CD4-positive, alpha-beta T cell treated with Interleukin-17A for 4 hours (primary cell): ENCODE data around the gene DNM1L.

ENCODE experiments used
- DNase-seq: peaks from one replicate; pipeline ENCODE4 v3.0.0-alpha.2; 2020; ENCODE audit warnings: mixed read lengths

DNM1L gene

GRCh38 chr12:32757157-32757556 is 78.1 kb downstream of the DNM1L start:
- DNase-seq: no peak

- DNase-seq: no peak
Observed at GRCh38 chr12:32761716-32762115, 82.6 kb downstream of the DNM1L start.

GRCh38 chr12:32765906-32766305 is 86.8 kb downstream of the DNM1L start:
- no peak for DNase-seq

- DNase-seq: no peak
Observed at GRCh38 chr12:32768518-32768917, 89.4 kb downstream of the DNM1L start.

- no peak for DNase-seq
Observed at GRCh38 chr12:32770141-32770540, 91.0 kb downstream of the DNM1L start.

- no peak for DNase-seq
Observed at GRCh38 chr12:32773691-32774090, 94.6 kb downstream of the DNM1L start.

- DNase-seq: no peak
Observed at GRCh38 chr12:32776258-32776657, 97.2 kb downstream of the DNM1L start.

- no peak for DNase-seq
Observed at GRCh38 chr12:32777159-32777558, 98.1 kb downstream of the DNM1L start.

- no peak for DNase-seq
Observed at GRCh38 chr12:32777691-32778175, 98.6 kb downstream of the DNM1L start.

GRCh38 chr12:32780071-32780470 is 101.0 kb downstream of the DNM1L start:
- no peak for DNase-seq

- no peak for DNase-seq
Observed at GRCh38 chr12:32783029-32783428, 103.9 kb downstream of the DNM1L start.

GRCh38 chr12:32785557-32785956 is 106.5 kb downstream of the DNM1L start:
- no peak for DNase-seq

- DNase-seq: no peak
Observed at GRCh38 chr12:32788405-32788804, 109.3 kb downstream of the DNM1L start.

- DNase-seq: no peak
Observed at GRCh38 chr12:32789446-32789845, 110.3 kb downstream of the DNM1L start.

GRCh38 chr12:32789916-32790315 is 110.8 kb downstream of the DNM1L start:
- no peak for DNase-seq

GRCh38 chr12:32794281-32794680 is 115.2 kb downstream of the DNM1L start:
- DNase-seq: no peak
